Thoracic aorta (tissue), 2 donors: Measurements from ENCODE around the gene RCOR2. TPM values are rescaled to one million over a fixed set of nuclear protein-coding genes. Genes with fewer than 3 reads are reported as not detected.

Experiments used
- ATAC-seq: fragments of 150-250 bp; one replicate; pipeline ENCODE4 v1.8.0; 2017; ENCODE audit warnings: low read depth; ENCODE audit not compliant: insufficient number of reproducible peaks, low FRiP score
- DNase-seq: peaks from one replicate; pipeline ENCODE4 v3.0.0-alpha.2; 2020; ENCODE audit warnings: low spot score
- H3K27ac ChIP-seq, 2 donors: fragments of 200-600 bp; sonication (generic); 1 replicate in 1 of 2; 2 replicates in 1 of 2; pipeline ENCODE4 v1.5.1; 2016; ENCODE audit warnings: mild to moderate bottlenecking in 2 of 2, moderate library complexity in 2 of 2
- H3K27me3 ChIP-seq: fragments of 200-600 bp; sonication (generic); replicated peaks from 2 replicates; pipeline ENCODE4 v1.6.0; 2016; ENCODE audit warnings: mild to moderate bottlenecking; ENCODE audit not compliant: insufficient read depth
- H3K36me3 ChIP-seq: fragments of 200-600 bp; sonication (generic); one replicate; pipeline ENCODE4 v1.5.1; 2016
- H3K4me1 ChIP-seq, 2 donors: fragments of 200-600 bp; sonication (generic); 1 replicate in 1 of 2; 2 replicates in 1 of 2; pipeline versions ENCODE4 v1.5.1 to v1.6.0; 2016; ENCODE audit warnings: low read depth in 2 of 2, mild to moderate bottlenecking in 1 of 2; ENCODE audit not compliant: control insufficient read depth in 1 of 2
- H3K4me3 ChIP-seq: fragments of 200-600 bp; sonication (generic); 2 replicates; pipeline ENCODE4 v1.5.1; 2016; ENCODE audit warnings: mild to moderate bottlenecking
- H3K9me3 ChIP-seq: fragments of 200-600 bp; sonication (generic); 2 replicates; pipeline ENCODE4 v1.5.1; 2016
- CTCF ChIP-seq: fragments of 200-600 bp; sonication (generic); IDR thresholded peaks from one replicate; pipeline ENCODE4 v1.5.1; 2019; ENCODE audit warnings: antibody characterized with exemption
- total RNA-seq, 2 donors: library from RNA; depleted of rRNA; stranded (reverse); fragments of >200 nt; gene quantifications; one replicate each; pipeline versions ENCODE4 v1.1.0 to v1.2.3, GENCODE V29; 2016

Gene RCOR2
- total RNA-seq, 2 donors from 2014 or later, result 1.4 to 3.8 TPM

- no peak for TF ChIP-seq CTCF
Measured at GRCh38 chr11:63913866-63914830, 2.8 kb downstream of the RCOR2 start.

GRCh38 chr11:63912678-63913077 lies 4.3 kb downstream of the RCOR2 start:
- no peak overlapping the region for H3K4me3 ChIP-seq
- H3K27me3 ChIP-seq, result no peaks in the 10 kb centered on the region
- H3K36me3 ChIP-seq, result peaks cover 7% of the 10 kb centered on the region
- ATAC-seq (no peak), DNase-seq (no peak)
- H3K27ac ChIP-seq, result no peak overlapping the region
- no peak for TF ChIP-seq CTCF
- peaks cover 24 to 57% of the 10 kb centered on the region in 2 donors for H3K4me1 ChIP-seq
- H3K9me3 ChIP-seq, result no peaks in the 10 kb centered on the region

More at GRCh38 chr11:63913866-63914830, 2.8 kb downstream of the RCOR2 start:
- no peaks in the 10 kb centered on the region for H3K9me3 ChIP-seq
- no peaks in the 10 kb centered on the region for H3K27me3 ChIP-seq
- ATAC-seq, result no peak
- peaks cover under 1% of the 10 kb centered on the region for H3K36me3 ChIP-seq
- DNase-seq, result no peak
- H3K27ac ChIP-seq, result no peak overlapping the region
- peaks cover 35 to 58% of the 10 kb centered on the region in 2 donors for H3K4me1 ChIP-seq
- no peak overlapping the region for H3K4me3 ChIP-seq

GRCh38 chr11:63911876-63912275 lies 5.1 kb downstream of the RCOR2 start:
- H3K27ac ChIP-seq, result peak overlapping the region in 1 of 2 donors; percentile 75
- DNase-seq (no peak), ATAC-seq (no peak)
- TF ChIP-seq CTCF, result no peak
- no peak overlapping the region for H3K4me3 ChIP-seq
- H3K4me1 ChIP-seq, result peaks cover 19 to 52% of the 10 kb centered on the region in 2 donors
- peaks cover 13% of the 10 kb centered on the region for H3K36me3 ChIP-seq
- no peaks in the 10 kb centered on the region for H3K9me3 ChIP-seq
- H3K27me3 ChIP-seq, result no peaks in the 10 kb centered on the region

GRCh38 chr11:63911440-63911839 lies 5.5 kb downstream of the RCOR2 start:
- DNase-seq, result no peak
- no peak overlapping the region for H3K4me3 ChIP-seq
- peaks cover 17 to 50% of the 10 kb centered on the region in 2 donors for H3K4me1 ChIP-seq
- peaks cover 14% of the 10 kb centered on the region for H3K36me3 ChIP-seq
- ATAC-seq, result no peak
- H3K27ac ChIP-seq, result peak overlapping the region; percentile 74 to 75
- no peaks in the 10 kb centered on the region for H3K27me3 ChIP-seq
- no peak for TF ChIP-seq CTCF
- H3K9me3 ChIP-seq, result no peaks in the 10 kb centered on the region

- no peak for TF ChIP-seq CTCF
- Histone ChIP-seq H3K4me3 (no peak overlapping the region), H3K27ac (peak overlapping the region; percentile 74 to 75), H3K36me3 (peaks cover 17% of the 10 kb centered on the region), H3K27me3 (no peaks in the 10 kb centered on the region), H3K9me3 (no peaks in the 10 kb centered on the region), H3K4me1 (peaks cover 15 to 43% of the 10 kb centered on the region in 2 donors)
- ATAC-seq (no peak), DNase-seq (no peak)
Measured at GRCh38 chr11:63910675-63911074, 6.3 kb downstream of the RCOR2 start.
